GM23338 (cell line): ENCODE measurements around the gene PLA2G7. TPM values are rescaled to one million over a fixed set of nuclear protein-coding genes. Genes with fewer than 3 reads are reported as not detected.

ENCODE experiments used
- ATAC-seq: fragments of 200-7000 bp; cut with Tn5 transposase; 3 replicates; pipeline ENCODE4 v1.9.1; 2020
- DNase-seq: peaks from one replicate; pipeline ENCODE4 v3.0.0-alpha.2; 2015; ENCODE audit warnings: low spot score
- H2AFZ ChIP-seq: fragments of 200-600 bp; sonication (generic); 2 replicates; pipeline ENCODE4 v1.8.0; 2016; ENCODE audit warnings: antibody characterized with exemption, mild to moderate bottlenecking, moderate library complexity
- H3F3A ChIP-seq: fragments of 200-600 bp; sonication (generic); replicated peaks from 2 replicates; pipeline ENCODE4 v1.8.0; 2017; ENCODE audit warnings: antibody characterized with exemption, mixed run types, low read depth
- H3K27ac ChIP-seq: fragments of 200-600 bp; sonication (generic); 2 replicates; pipeline ENCODE4 v1.6.1; 2016; ENCODE audit warnings: low read depth
- H3K27me3 ChIP-seq: fragments of 200-600 bp; sonication (generic); 2 replicates; pipeline ENCODE4 v1.8.0; 2016; ENCODE audit warnings: mild to moderate bottlenecking, mixed run types, moderate library complexity; ENCODE audit not compliant: insufficient read depth
- H3K36me3 ChIP-seq: fragments of 200-600 bp; sonication (generic); 2 replicates; pipeline ENCODE4 v1.8.0; 2016; ENCODE audit warnings: mild to moderate bottlenecking; ENCODE audit not compliant: insufficient read depth
- H3K4me1 ChIP-seq: fragments of 200-600 bp; sonication (generic); 2 replicates; pipeline ENCODE4 v1.8.0; 2016; ENCODE audit warnings: mild to moderate bottlenecking, moderate library complexity; ENCODE audit not compliant: insufficient read depth
- H3K4me2 ChIP-seq: fragments of 200-600 bp; sonication (generic); 2 replicates; pipeline ENCODE4 v1.7.1; 2017; ENCODE audit warnings: mixed run types
- H3K4me3 ChIP-seq: fragments of 200-600 bp; sonication (generic); 2 replicates; pipeline ENCODE4 v1.6.1; 2016; ENCODE audit warnings: mixed run types
- H3K79me2 ChIP-seq: fragments of 200-600 bp; sonication (generic); replicated peaks from 2 replicates; pipeline ENCODE4 v1.8.0; 2017; ENCODE audit warnings: mild to moderate bottlenecking; ENCODE audit not compliant: insufficient read depth
- H3K9me2 ChIP-seq: fragments of 200-600 bp; sonication (generic); 2 replicates; pipeline ENCODE4 v1.8.0; 2017; ENCODE audit not compliant: insufficient read depth
- H4K20me1 ChIP-seq: fragments of 200-600 bp; sonication (generic); replicated peaks from 2 replicates; pipeline ENCODE4 v1.8.0; 2017; ENCODE audit warnings: mild to moderate bottlenecking; ENCODE audit not compliant: insufficient read depth
- H3K27ac Mint-ChIP-seq: 2 replicates; pipeline ENCODE4 v1.8.0; 2020; ENCODE audit warnings: inconsistent platforms, mild to moderate bottlenecking, moderate library complexity, mixed read lengths
- H3K27me3 Mint-ChIP-seq: 3 replicates; pipeline ENCODE4 v1.8.0; 2022; ENCODE audit warnings: low read depth, mild to moderate bottlenecking, moderate library complexity, mixed read lengths, inconsistent platforms; ENCODE audit not compliant: insufficient read depth, poor library complexity
- H3K36me3 Mint-ChIP-seq: 3 replicates; pipeline ENCODE4 v1.8.0; 2021; ENCODE audit warnings: low read depth, mild to moderate bottlenecking, inconsistent platforms, moderate library complexity, mixed read lengths
- H3K4me1 Mint-ChIP-seq: 3 replicates; pipeline ENCODE4 v1.8.0; 2020; ENCODE audit warnings: mild to moderate bottlenecking, inconsistent platforms, mixed read lengths
- H3K4me3 Mint-ChIP-seq: 3 replicates; pipeline ENCODE4 v1.8.0; 2021; ENCODE audit warnings: moderate library complexity, mild to moderate bottlenecking, inconsistent platforms, mixed read lengths
- H3K9me3 Mint-ChIP-seq: 3 replicates; pipeline ENCODE4 v1.8.0; 2020; ENCODE audit warnings: moderate library complexity, mild to moderate bottlenecking, inconsistent platforms, mixed read lengths
- CREB1 ChIP-seq: fragments of 250-450 bp; sonication (Bioruptor Pico); IDR thresholded peaks from 2 replicates; pipeline ENCODE4 v1.5.0; 2020; ENCODE audit warnings: low read depth, mild to moderate bottlenecking, moderate library complexity
- EZH2 ChIP-seq: fragments of 200-600 bp; sonication (generic); IDR thresholded peaks from one replicate; pipeline ENCODE4 v1.8.0; 2017; ENCODE audit warnings: antibody characterized with exemption, mild to moderate bottlenecking, low read depth; ENCODE audit not compliant: unreplicated experiment
- EZH2phosphoT487 ChIP-seq: fragments of 200-600 bp; sonication (generic); IDR thresholded peaks from one replicate; pipeline ENCODE4 v1.8.1; 2018; ENCODE audit warnings: antibody characterized with exemption; ENCODE audit not compliant: unreplicated experiment
- JUNB ChIP-seq: IDR thresholded peaks from one replicate; pipeline ENCODE4 v1.6.1; 2016; ENCODE audit warnings: antibody characterized with exemption; ENCODE audit not compliant: unreplicated experiment
- POLR2AphosphoS5 ChIP-seq: IDR thresholded peaks from 2 replicates; pipeline ENCODE4 v1.6.1; 2016; ENCODE audit warnings: antibody characterized with exemption, low read depth
- STAT1 ChIP-seq: IDR thresholded peaks from one replicate; pipeline ENCODE4 v1.6.1; 2016; ENCODE audit warnings: antibody characterized with exemption; ENCODE audit not compliant: unreplicated experiment
- ZNF114 ChIP-seq: fragments of 250-450 bp; sonication (Bioruptor Pico); IDR thresholded peaks from 2 replicates; pipeline ENCODE4 v1.5.0; 2020; ENCODE audit warnings: mild to moderate bottlenecking, moderate library complexity
- ZNF331 ChIP-seq: fragments of 250-450 bp; sonication (Bioruptor Pico); IDR thresholded peaks from 2 replicates; pipeline ENCODE4 v1.5.0; 2020; ENCODE audit warnings: low read depth, mild to moderate bottlenecking, moderate library complexity
- polyA plus RNA-seq: library from polyadenylated mRNA; unstranded; fragments of >200 nt; fragmentation: Nextera tagmentation; extraction: Ambion mirVana; gene quantifications from 2 replicates; pipeline ENCODE4 v1.2.1, GENCODE V29; 2016
- total RNA-seq: library from RNA; depleted of rRNA; stranded (reverse); fragments of >200 nt; shearing (Covaris generic); gene quantifications from 2 replicates; pipeline ENCODE4 v1.2.3, GENCODE V29; 2014
- TF ChIP-seq, protein P1 (sequence below): IDR thresholded peaks from 2 replicates; pipeline ENCODE4 v1.6.1; 2016; ENCODE audit warnings: antibody characterized with exemption
- TF ChIP-seq, protein P2 (sequence below): fragments of 250-450 bp; sonication (Bioruptor Pico); IDR thresholded peaks from 2 replicates; pipeline ENCODE4 v1.5.0; 2020; ENCODE audit warnings: mild to moderate bottlenecking, moderate library complexity
- TF ChIP-seq, protein P3 (sequence below), 2 experiments: fragments of 200-600 bp in 1 of 2; sonication (generic) in 1 of 2; conservative IDR thresholded peaks; 2 replicates each; pipeline versions ENCODE4 v1.5.1 to v1.6.1; 2016 to 2017; ENCODE audit warnings: antibody characterized with exemption in 2 of 2, low read depth in 2 of 2, mild to moderate bottlenecking in 2 of 2, moderate library complexity in 1 of 2
- TF ChIP-seq, protein P4 (sequence below): IDR thresholded peaks from one replicate; pipeline ENCODE4 v1.6.1; 2018; ENCODE audit warnings: antibody characterized with exemption; ENCODE audit not compliant: unreplicated experiment

PLA2G7 gene
- total and polyA plus RNA-seq, 2 experiments from 2014 or later: 2.4 to 2.8 TPM

DNA sequence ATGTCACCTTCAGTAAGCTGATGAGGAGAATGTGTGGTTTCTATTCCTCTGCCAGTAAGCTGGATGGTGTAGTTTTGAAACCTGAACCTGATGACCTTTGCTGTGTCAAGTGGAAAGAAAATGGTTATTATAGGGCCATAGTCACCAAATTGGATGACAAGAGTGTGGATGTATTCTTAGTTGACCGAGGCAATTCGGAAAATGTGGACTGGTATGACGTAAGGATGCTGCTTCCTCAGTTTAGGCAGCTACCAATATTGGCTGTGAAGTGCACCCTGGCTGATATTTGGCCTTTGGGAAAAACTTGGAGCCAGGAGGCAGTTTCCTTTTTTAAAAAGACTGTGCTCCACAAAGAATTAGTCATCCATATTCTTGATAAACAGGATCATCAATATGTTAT is 45.5 kb downstream of the PLA2G7 start (continued):
- TF ChIP-seq, protein P1, sequence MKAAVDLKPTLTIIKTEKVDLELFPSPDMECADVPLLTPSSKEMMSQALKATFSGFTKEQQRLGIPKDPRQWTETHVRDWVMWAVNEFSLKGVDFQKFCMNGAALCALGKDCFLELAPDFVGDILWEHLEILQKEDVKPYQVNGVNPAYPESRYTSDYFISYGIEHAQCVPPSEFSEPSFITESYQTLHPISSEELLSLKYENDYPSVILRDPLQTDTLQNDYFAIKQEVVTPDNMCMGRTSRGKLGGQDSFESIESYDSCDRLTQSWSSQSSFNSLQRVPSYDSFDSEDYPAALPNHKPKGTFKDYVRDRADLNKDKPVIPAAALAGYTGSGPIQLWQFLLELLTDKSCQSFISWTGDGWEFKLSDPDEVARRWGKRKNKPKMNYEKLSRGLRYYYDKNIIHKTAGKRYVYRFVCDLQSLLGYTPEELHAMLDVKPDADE: no peak
- TF ChIP-seq ZNF114 (no peak), EZH2 (no peak)
- TF ChIP-seq, protein P2, sequence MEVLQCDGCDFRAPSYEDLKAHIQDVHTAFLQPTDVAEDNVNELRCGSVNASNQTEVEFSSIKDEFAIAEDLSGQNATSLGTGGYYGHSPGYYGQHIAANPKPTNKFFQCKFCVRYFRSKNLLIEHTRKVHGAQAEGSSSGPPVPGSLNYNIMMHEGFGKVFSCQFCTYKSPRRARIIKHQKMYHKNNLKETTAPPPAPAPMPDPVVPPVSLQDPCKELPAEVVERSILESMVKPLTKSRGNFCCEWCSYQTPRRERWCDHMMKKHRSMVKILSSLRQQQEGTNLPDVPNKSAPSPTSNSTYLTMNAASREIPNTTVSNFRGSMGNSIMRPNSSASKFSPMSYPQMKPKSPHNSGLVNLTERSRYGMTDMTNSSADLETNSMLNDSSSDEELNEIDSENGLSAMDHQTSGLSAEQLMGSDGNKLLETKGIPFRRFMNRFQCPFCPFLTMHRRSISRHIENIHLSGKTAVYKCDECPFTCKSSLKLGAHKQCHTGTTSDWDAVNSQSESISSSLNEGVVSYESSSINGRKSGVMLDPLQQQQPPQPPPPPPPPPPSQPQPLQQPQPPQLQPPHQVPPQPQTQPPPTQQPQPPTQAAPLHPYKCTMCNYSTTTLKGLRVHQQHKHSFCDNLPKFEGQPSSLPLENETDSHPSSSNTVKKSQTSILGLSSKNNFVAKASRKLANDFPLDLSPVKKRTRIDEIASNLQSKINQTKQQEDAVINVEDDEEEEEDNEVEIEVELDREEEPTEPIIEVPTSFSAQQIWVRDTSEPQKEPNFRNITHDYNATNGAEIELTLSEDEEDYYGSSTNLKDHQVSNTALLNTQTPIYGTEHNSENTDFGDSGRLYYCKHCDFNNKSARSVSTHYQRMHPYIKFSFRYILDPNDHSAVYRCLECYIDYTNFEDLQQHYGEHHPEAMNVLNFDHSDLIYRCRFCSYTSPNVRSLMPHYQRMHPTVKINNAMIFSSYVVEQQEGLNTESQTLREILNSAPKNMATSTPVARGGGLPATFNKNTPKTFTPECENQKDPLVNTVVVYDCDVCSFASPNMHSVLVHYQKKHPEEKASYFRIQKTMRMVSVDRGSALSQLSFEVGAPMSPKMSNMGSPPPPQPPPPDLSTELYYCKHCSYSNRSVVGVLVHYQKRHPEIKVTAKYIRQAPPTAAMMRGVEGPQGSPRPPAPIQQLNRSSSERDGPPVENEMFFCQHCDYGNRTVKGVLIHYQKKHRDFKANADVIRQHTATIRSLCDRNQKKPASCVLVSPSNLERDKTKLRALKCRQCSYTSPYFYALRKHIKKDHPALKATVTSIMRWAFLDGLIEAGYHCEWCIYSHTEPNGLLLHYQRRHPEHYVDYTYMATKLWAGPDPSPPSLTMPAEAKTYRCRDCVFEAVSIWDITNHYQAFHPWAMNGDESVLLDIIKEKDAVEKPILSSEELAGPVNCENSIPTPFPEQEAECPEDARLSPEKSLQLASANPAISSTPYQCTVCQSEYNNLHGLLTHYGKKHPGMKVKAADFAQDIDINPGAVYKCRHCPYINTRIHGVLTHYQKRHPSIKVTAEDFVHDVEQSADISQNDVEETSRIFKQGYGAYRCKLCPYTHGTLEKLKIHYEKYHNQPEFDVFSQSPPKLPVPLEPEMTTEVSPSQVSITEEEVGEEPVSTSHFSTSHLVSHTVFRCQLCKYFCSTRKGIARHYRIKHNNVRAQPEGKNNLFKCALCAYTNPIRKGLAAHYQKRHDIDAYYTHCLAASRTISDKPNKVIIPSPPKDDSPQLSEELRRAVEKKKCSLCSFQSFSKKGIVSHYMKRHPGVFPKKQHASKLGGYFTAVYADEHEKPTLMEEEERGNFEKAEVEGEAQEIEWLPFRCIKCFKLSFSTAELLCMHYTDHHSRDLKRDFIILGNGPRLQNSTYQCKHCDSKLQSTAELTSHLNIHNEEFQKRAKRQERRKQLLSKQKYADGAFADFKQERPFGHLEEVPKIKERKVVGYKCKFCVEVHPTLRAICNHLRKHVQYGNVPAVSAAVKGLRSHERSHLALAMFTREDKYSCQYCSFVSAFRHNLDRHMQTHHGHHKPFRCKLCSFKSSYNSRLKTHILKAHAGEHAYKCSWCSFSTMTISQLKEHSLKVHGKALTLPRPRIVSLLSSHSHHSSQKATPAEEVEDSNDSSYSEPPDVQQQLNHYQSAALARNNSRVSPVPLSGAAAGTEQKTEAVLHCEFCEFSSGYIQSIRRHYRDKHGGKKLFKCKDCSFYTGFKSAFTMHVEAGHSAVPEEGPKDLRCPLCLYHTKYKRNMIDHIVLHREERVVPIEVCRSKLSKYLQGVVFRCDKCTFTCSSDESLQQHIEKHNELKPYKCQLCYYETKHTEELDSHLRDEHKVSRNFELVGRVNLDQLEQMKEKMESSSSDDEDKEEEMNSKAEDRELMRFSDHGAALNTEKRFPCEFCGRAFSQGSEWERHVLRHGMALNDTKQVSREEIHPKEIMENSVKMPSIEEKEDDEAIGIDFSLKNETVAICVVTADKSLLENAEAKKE (CRISPR knock-in tag): no peak

DNA sequence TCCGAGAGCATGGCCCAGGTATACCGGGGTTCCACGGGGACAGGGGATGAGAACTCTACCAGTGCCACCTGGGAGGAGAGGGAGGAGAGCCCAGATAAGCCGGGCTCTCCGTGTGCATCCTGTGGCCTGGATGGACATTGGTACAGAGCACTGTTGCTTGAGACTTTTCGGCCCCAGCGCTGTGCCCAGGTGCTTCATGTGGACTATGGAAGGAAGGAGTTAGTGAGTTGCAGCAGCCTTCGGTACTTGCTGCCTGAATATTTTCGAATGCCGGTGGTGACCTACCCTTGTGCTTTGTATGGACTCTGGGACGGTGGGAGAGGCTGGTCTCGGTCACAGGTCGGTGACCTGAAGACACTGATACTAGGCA is 46.2 kb downstream of the PLA2G7 start:
- Histone ChIP-seq H3F3A (no peaks in the 10 kb centered on the region), H3K27ac (no peak overlapping the region), H3K27me3 (no peaks in the 10 kb centered on the region), H4K20me1 (no peaks in the 10 kb centered on the region), H3K4me1 (no peaks in the 10 kb centered on the region), H3K36me3 (no peaks in the 10 kb centered on the region), H3K4me2 (no peak overlapping the region), H2AFZ (0 out of 2 replicates have a peak overlapping the region, but pooled peaks have one; percentile 52), H3K9me2 (no peaks in the 10 kb centered on the region), H3K4me3 (no peak overlapping the region), H3K79me2 (no peaks in the 10 kb centered on the region)
- ATAC-seq (no peak), DNase-seq (no peak)
- H3K27ac Mint-ChIP-seq: no peak overlapping the region
- H3K4me1 Mint-ChIP-seq: no peaks in the 10 kb centered on the region
- H3K4me3 Mint-ChIP-seq: no peak overlapping the region
- peaks cover 6% of the 10 kb centered on the region for H3K27me3 Mint-ChIP-seq
- H3K36me3 Mint-ChIP-seq: no peaks in the 10 kb centered on the region
- no peaks in the 10 kb centered on the region for H3K9me3 Mint-ChIP-seq
- TF ChIP-seq EZH2: no peak
- TF ChIP-seq, protein P3, sequence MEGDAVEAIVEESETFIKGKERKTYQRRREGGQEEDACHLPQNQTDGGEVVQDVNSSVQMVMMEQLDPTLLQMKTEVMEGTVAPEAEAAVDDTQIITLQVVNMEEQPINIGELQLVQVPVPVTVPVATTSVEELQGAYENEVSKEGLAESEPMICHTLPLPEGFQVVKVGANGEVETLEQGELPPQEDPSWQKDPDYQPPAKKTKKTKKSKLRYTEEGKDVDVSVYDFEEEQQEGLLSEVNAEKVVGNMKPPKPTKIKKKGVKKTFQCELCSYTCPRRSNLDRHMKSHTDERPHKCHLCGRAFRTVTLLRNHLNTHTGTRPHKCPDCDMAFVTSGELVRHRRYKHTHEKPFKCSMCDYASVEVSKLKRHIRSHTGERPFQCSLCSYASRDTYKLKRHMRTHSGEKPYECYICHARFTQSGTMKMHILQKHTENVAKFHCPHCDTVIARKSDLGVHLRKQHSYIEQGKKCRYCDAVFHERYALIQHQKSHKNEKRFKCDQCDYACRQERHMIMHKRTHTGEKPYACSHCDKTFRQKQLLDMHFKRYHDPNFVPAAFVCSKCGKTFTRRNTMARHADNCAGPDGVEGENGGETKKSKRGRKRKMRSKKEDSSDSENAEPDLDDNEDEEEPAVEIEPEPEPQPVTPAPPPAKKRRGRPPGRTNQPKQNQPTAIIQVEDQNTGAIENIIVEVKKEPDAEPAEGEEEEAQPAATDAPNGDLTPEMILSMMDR (conservative IDR thresholded peaks at IDR 0.05; ENCODE audit: low read depth in 2 of 2): no peak
- no peak for TF ChIP-seq STAT1
- TF ChIP-seq JUNB: no peak
- no peak for TF ChIP-seq EZH2phosphoT487
- TF ChIP-seq, protein P1: no peak
- TF ChIP-seq ZNF114: no peak
- no peak for TF ChIP-seq POLR2AphosphoS5
- TF ChIP-seq CREB1 (CRISPR knock-in tag): no peak
- TF ChIP-seq ZNF331 (CRISPR knock-in tag): no peak
- TF ChIP-seq, protein P4, sequence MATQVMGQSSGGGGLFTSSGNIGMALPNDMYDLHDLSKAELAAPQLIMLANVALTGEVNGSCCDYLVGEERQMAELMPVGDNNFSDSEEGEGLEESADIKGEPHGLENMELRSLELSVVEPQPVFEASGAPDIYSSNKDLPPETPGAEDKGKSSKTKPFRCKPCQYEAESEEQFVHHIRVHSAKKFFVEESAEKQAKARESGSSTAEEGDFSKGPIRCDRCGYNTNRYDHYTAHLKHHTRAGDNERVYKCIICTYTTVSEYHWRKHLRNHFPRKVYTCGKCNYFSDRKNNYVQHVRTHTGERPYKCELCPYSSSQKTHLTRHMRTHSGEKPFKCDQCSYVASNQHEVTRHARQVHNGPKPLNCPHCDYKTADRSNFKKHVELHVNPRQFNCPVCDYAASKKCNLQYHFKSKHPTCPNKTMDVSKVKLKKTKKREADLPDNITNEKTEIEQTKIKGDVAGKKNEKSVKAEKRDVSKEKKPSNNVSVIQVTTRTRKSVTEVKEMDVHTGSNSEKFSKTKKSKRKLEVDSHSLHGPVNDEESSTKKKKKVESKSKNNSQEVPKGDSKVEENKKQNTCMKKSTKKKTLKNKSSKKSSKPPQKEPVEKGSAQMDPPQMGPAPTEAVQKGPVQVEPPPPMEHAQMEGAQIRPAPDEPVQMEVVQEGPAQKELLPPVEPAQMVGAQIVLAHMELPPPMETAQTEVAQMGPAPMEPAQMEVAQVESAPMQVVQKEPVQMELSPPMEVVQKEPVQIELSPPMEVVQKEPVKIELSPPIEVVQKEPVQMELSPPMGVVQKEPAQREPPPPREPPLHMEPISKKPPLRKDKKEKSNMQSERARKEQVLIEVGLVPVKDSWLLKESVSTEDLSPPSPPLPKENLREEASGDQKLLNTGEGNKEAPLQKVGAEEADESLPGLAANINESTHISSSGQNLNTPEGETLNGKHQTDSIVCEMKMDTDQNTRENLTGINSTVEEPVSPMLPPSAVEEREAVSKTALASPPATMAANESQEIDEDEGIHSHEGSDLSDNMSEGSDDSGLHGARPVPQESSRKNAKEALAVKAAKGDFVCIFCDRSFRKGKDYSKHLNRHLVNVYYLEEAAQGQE: no peak
